T-cell (primary cell): ENCODE measurements around the gene ABI1. TPM values are rescaled to one million over a fixed set of nuclear protein-coding genes. Genes with fewer than 3 reads are reported as not detected.
A peak's percentile ranks its signal among the peaks of the same experiment; 100 is the strongest.

Experiments
- ATAC-seq, 4 experiments: fragments of 200-7000 bp in 3 of 4; fragments of 150-1000 bp in 1 of 4; cut with Tn5 transposase; replicated peaks in 1 of 4; 1 replicate in 3 of 4; 2 replicates in 1 of 4; pipeline ENCODE4 v1.10.0; 2021; ENCODE audit warnings: moderate library complexity in 3 of 4, mild to moderate bottlenecking in 2 of 4, moderate number of reproducible peaks in 1 of 4
- CTCF ChIA-PET, 2 donors: fragments of 300-600 bp; sonication (Branson Sonifier 250); formaldehyde crosslinking; loops; one replicate each; lab custom pipeline; 2022; ENCODE audit warnings: antibody characterized with exemption in 2 of 2; lab: Charles Lee
- POLR2A ChIA-PET, 2 donors: fragments of 300-600 bp; sonication (Branson Sonifier 250); formaldehyde crosslinking; loops; one replicate each; lab custom pipeline; 2022; ENCODE audit warnings: antibody characterized with exemption in 2 of 2; lab: Charles Lee
- DNase-seq, 35 experiments: peaks; one replicate each; pipeline versions ENCODE4 v3.0.0 to v3.0.0-alpha.2; 2013 to 2023
- H3K27ac ChIP-seq: one replicate; pipeline ENCODE4 v1.5.1; 2013; ENCODE audit warnings: low read length
- H3K27me3 ChIP-seq, 2 experiments: replicated peaks in 1 of 2; 1 replicate in 1 of 2; 2 replicates in 1 of 2; pipeline versions ENCODE4 v1.6.1 to v1.7.0; 2013; ENCODE audit warnings: low read length in 1 of 2, mixed read lengths in 1 of 2; ENCODE audit not compliant: control insufficient read depth in 2 of 2, insufficient read depth in 2 of 2; ENCODE audit errors: extremely low read depth in 1 of 2
- H3K36me3 ChIP-seq, 2 donors: 1 replicate in 1 of 2; 2 replicates in 1 of 2; pipeline versions ENCODE4 v1.6.1 to v1.7.0; 2013; ENCODE audit warnings: low read length in 1 of 2; ENCODE audit not compliant: control insufficient read depth in 2 of 2, insufficient read depth in 1 of 2; ENCODE audit errors: extremely low read depth in 1 of 2
- H3K4me1 ChIP-seq, 2 experiments: 1 replicate in 1 of 2; 2 replicates in 1 of 2; pipeline versions ENCODE4 v1.6.1 to v1.7.0; 2013; ENCODE audit warnings: low read length in 2 of 2, mixed read lengths in 1 of 2; ENCODE audit not compliant: insufficient read depth in 2 of 2, control insufficient read depth in 1 of 2; ENCODE audit errors: extremely low read depth in 1 of 2
- H3K4me3 ChIP-seq, 2 donors: 1 replicate in 1 of 2; 2 replicates in 1 of 2; pipeline versions ENCODE4 v1.5.1 to v1.7.0; 2013; ENCODE audit warnings: mild to moderate bottlenecking in 2 of 2, low read length in 1 of 2, moderate library complexity in 1 of 2; ENCODE audit not compliant: control insufficient read depth in 1 of 2; ENCODE audit errors: extremely low read depth in 1 of 2
- H3K9me3 ChIP-seq: 2 replicates; pipeline ENCODE4 v1.7.0; 2013
- H3K27ac Mint-ChIP-seq, 2 donors: one replicate each; pipeline ENCODE4 v1.8.0; 2020 to 2021; ENCODE audit warnings: mild to moderate bottlenecking in 2 of 2, mixed read lengths in 2 of 2
- H3K27me3 Mint-ChIP-seq, 2 donors: one replicate each; pipeline ENCODE4 v1.8.0; 2021 to 2022; ENCODE audit warnings: mixed read lengths in 2 of 2
- H3K36me3 Mint-ChIP-seq: one replicate; pipeline ENCODE4 v1.8.0; 2021; ENCODE audit warnings: mixed read lengths
- H3K4me1 Mint-ChIP-seq, 3 donors: one replicate each; pipeline ENCODE4 v1.8.0; 2020 to 2022; ENCODE audit warnings: mixed read lengths in 3 of 3, mild to moderate bottlenecking in 1 of 3
- H3K4me3 Mint-ChIP-seq, 3 donors: one replicate each; pipeline ENCODE4 v1.8.0; 2020 to 2022; ENCODE audit warnings: mild to moderate bottlenecking in 3 of 3, mixed read lengths in 3 of 3, moderate library complexity in 3 of 3
- H3K9me3 Mint-ChIP-seq, 3 donors: one replicate each; pipeline ENCODE4 v1.8.0; 2020 to 2022; ENCODE audit warnings: mixed read lengths in 3 of 3
- WGBS: methylation state at CpG from one replicate; pipeline ENCODE4 v1.1.5; 2013; ENCODE audit warnings: missing lambda C conversion rate; ENCODE audit not compliant: insufficient coverage; 5-methylcytosine and 5-hydroxymethylcytosine counted together
- total RNA-seq, 35 experiments: library from RNA in 6 of 35; stranded (reverse) in 6 of 35; fragments of 120-200 nt in 1 of 35; gene quantifications; one replicate each; pipeline versions ENCODE4 v1.2.1 to v1.2.4 and lab custom pipeline; 2013 to 2026

The ABI1 gene
- total RNA-seq, 5 donors from 2014 or later (not counting 1 experiment from before 2014, with no cell fraction given): 51.9 to 78.8 (median 60.0) TPM

- Histone ChIP-seq H3K4me3 (no peak overlapping the region), H3K4me1 (no peaks in the 10 kb centered on the region), H3K27me3 (no peaks in the 10 kb centered on the region), H3K9me3 (no peaks in the 10 kb centered on the region), H3K36me3 (peaks cover 0 to 20% of the 10 kb centered on the region in 2 donors), H3K27ac (no peak overlapping the region)
- Mint-ChIP-seq H3K4me1 (peaks cover 2 to 8% (median 4%) of the 10 kb centered on the region in 3 donors), H3K27ac (peak overlapping the region; percentile 33 to 53), H3K27me3 (no peaks in the 10 kb centered on the region), H3K9me3 (no peaks in the 10 kb centered on the region), H3K36me3 (peaks cover 37% of the 10 kb centered on the region), H3K4me3 (no peak overlapping the region)
- ATAC-seq: no peak
- POLR2A ChIA-PET: interaction anchor here in 1 of 2 donors (0.5 to 0.6 kb wide), 2 partner anchors 15 to 19 kb away, joined by 3 read pairs; no protein-coding TSS in a partner anchor
- no peak for DNase-seq
- no CpG with 5 or more reads among the region's 4 CpGs for WGBS
- CTCF ChIA-PET: interaction anchor here (0.5 to 1.0 kb wide), 3 partner anchors 29 to 127 kb away, joined by 3 to 5 read pairs (median 3); no protein-coding TSS in a partner anchor
These were observed 105.3 kb downstream of the ABI1 start for GRCh38 chr10:26755443-26755903.

- Histone ChIP-seq H3K36me3 (peaks cover 0 to 50% of the 10 kb centered on the region in 2 donors), H3K4me3 (no peak overlapping the region), H3K9me3 (no peaks in the 10 kb centered on the region), H3K4me1 (no peaks in the 10 kb centered on the region), H3K27me3 (no peaks in the 10 kb centered on the region), H3K27ac (no peak overlapping the region)
- Mint-ChIP-seq H3K27me3 (no peaks in the 10 kb centered on the region), H3K36me3 (peaks cover 41% of the 10 kb centered on the region), H3K9me3 (no peaks in the 10 kb centered on the region), H3K4me3 (no peak overlapping the region), H3K27ac (peak overlapping the region; percentile 4 to 54), H3K4me1 (peaks cover 0 to 5% (median 4%) of the 10 kb centered on the region in 3 donors)
- no peak for DNase-seq
- POLR2A ChIA-PET: interaction anchor here in 1 of 2 donors (0.7 kb wide), 1 partner anchor 8 kb away, joined by 3 read pairs; no protein-coding TSS in a partner anchor
- 87% methylated on average over 3 of the region's 5 CpGs for WGBS
- ATAC-seq: no peak
- CTCF ChIA-PET: no interaction called here
These were observed 114.7 kb downstream of the ABI1 start for GRCh38 chr10:26746061-26746460.

DNA sequence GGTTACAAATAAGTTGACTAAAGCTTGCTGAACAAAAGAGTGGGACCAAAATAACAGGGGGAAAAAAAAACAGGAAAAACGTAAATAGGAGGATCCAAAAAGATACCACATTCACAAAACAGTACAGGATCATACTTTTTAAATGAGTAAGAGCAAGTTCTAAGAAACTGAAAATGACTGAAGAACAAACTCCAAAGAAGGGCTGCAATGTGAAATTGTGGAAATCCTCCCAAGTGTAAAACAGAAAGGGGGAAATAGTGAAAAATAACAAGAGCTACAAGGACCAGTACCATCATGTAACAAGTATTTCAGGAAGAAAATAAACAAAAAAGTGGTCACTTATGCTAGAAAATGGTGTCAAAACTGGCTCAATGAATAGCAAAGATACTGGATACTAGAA, 116.9 kb downstream of the ABI1 start:
- CTCF ChIA-PET: interaction anchor here in 1 of 2 donors (0.5 kb wide), 1 partner anchor 15 kb away, joined by 3 read pairs; no protein-coding TSS in a partner anchor
- Mint-ChIP-seq H3K36me3 (peaks cover 45% of the 10 kb centered on the region), H3K4me3 (no peak overlapping the region), H3K27me3 (no peaks in the 10 kb centered on the region), H3K27ac (peak overlapping the region; percentile 23 to 64), H3K9me3 (no peaks in the 10 kb centered on the region), H3K4me1 (peaks cover 8 to 19% (median 12%) of the 10 kb centered on the region in 3 donors)
- POLR2A ChIA-PET: interaction anchor here in 1 of 2 donors (0.6 kb wide), 1 partner anchor 62 kb away, joined by 4 read pairs; no protein-coding TSS in a partner anchor
- DNase-seq (no peak), ATAC-seq (no peak)
- Histone ChIP-seq H3K9me3 (no peaks in the 10 kb centered on the region), H3K27me3 (no peaks in the 10 kb centered on the region), H3K4me3 (no peak overlapping the region), H3K36me3 (peaks cover 0 to 40% of the 10 kb centered on the region in 2 donors), H3K4me1 (peaks cover 0 to 3% of the 10 kb centered on the region in 2 experiments), H3K27ac (no peak overlapping the region)
- no CpG with 5 or more reads among the region's 1 CpG for WGBS

DNA sequence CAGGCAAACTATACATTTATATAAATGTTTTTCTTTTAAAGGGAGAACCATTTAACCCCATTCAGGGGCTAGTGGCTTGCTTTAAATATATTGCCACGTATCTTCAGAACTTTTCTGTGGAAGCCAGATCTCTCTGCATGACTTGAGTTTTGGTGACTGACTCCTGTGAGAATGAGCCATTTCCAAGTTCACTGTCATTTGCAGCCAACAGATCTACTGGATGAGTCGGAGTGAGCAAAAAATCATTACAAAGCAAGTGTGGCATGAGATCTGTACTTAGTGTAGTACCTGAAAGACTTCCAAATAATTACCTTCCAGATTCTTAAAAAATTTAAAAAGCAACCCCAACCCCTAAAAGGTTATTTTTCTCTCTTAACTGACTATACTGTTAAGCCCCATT, 117.7 kb downstream of the ABI1 start:
- Mint-ChIP-seq H3K9me3 (no peaks in the 10 kb centered on the region), H3K27ac (no peak overlapping the region)
- no CpG with 5 or more reads among the region's 2 CpGs for WGBS

GRCh38 chr10:26741368-26741767, 119.4 kb downstream of the ABI1 start:
- H3K9me3 ChIP-seq: no peaks in the 10 kb centered on the region
- H3K4me3 ChIP-seq: no peak overlapping the region
- H3K27me3 ChIP-seq: no peaks in the 10 kb centered on the region
- ATAC-seq: no peak
- Mint-ChIP-seq H3K36me3 (peaks cover 34% of the 10 kb centered on the region), H3K9me3 (no peaks in the 10 kb centered on the region), H3K4me1 (peaks cover 8 to 27% (median 15%) of the 10 kb centered on the region in 3 donors), H3K4me3 (no peak overlapping the region), H3K27ac (peak overlapping the region in 1 of 2 donors; percentile 16), H3K27me3 (no peaks in the 10 kb centered on the region)
- H3K36me3 ChIP-seq: peaks cover 0 to 31% of the 10 kb centered on the region in 2 donors
- DNase-seq: no peak
- H3K27ac ChIP-seq: no peak overlapping the region
- ChIA-PET CTCF (no interaction called here), POLR2A (no interaction called here)
- WGBS: 100% methylated on average over 1 of the region's 4 CpGs
- H3K4me1 ChIP-seq: peaks cover 0 to 8% of the 10 kb centered on the region in 2 experiments

More for the DNA sequence above, 117.7 kb downstream of the ABI1 start:
- DNase-seq (no peak), ATAC-seq (no peak)
- Mint-ChIP-seq H3K36me3 (peaks cover 39% of the 10 kb centered on the region), H3K27me3 (no peaks in the 10 kb centered on the region), H3K4me3 (no peak overlapping the region), H3K4me1 (peaks cover 8 to 23% (median 12%) of the 10 kb centered on the region in 3 donors)
- ChIA-PET CTCF (no interaction called here), POLR2A (interaction anchor here in 1 of 2 donors (0.6 kb wide), 1 partner anchor 63 kb away, joined by 4 read pairs; no protein-coding TSS in a partner anchor)
- H3K4me1 ChIP-seq: peaks cover 0 to 3% of the 10 kb centered on the region in 2 experiments
- H3K27ac ChIP-seq: no peak overlapping the region
- no peak overlapping the region for H3K4me3 ChIP-seq
- peaks cover 0 to 38% of the 10 kb centered on the region in 2 donors for H3K36me3 ChIP-seq
- no peaks in the 10 kb centered on the region for H3K9me3 ChIP-seq
- H3K27me3 ChIP-seq: no peaks in the 10 kb centered on the region

DNA sequence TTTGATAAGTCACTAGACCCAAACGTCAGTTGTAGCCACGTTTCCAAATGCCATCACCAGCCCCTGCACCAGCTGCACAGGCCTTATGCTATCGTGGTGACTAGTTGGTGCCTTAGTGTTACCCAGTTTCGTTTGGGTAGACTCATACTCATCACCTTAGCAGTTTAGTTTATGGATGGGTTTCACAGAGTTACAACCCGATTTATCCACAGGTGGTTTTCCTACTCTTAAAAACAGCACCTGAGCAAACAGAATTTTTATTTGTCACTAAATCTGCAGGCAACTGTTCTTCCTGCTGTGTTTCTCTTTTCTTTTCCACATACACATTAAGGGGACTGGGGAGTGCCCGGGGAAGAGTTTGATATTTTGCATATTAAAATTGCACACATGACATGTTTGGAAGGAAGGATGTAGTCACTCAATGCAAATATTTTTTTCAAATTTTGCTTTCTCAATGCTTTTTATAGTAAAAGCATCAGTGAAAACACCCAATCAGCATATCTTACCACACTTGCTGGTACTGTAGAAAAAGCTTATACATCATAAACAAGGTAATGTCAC, 121.6 kb downstream of the ABI1 start:
- Histone ChIP-seq H3K27ac (peak overlapping the region; percentile 30), H3K4me1 (peaks cover 0 to 8% of the 10 kb centered on the region in 2 experiments), H3K9me3 (no peaks in the 10 kb centered on the region), H3K36me3 (peaks cover 3 to 31% of the 10 kb centered on the region in 2 donors), H3K4me3 (no peak overlapping the region), H3K27me3 (no peaks in the 10 kb centered on the region)
- CTCF ChIA-PET: interaction anchor here (0.8 to 1.5 kb wide), 2 partner anchors 13 kb away, joined by 3 to 5 read pairs; no protein-coding TSS in a partner anchor
- Mint-ChIP-seq H3K4me1 (peaks cover 8 to 25% (median 11%) of the 10 kb centered on the region in 3 donors), H3K9me3 (no peaks in the 10 kb centered on the region), H3K36me3 (peaks cover 23% of the 10 kb centered on the region), H3K4me3 (peak overlapping the region in 1 of 3 donors; percentile 11), H3K27ac (peak overlapping the region; percentile 56 to 72), H3K27me3 (no peaks in the 10 kb centered on the region)
- WGBS: no CpG with 5 or more reads among the region's 6 CpGs
- POLR2A ChIA-PET: no interaction called here
- no peak for DNase-seq
- peak in 1 of 4 experiments; percentile 30 for ATAC-seq
